Measurements from ENCODE around the gene PRPF8.

GRCh38 chr17:1710807-1711553 lies 26.3 kb upstream of the PRPF8 start:
- TF ChIP-seq CTCF (IDR thresholded peaks at IDR 0.05) (no peak), POLR2AphosphoS5 (IDR thresholded peaks at IDR 0.05; ENCODE audit: insufficient read depth in 1 of 2, low read depth in 1 of 2) (no peak), POLR2A (IDR thresholded peaks at IDR 0.05) (no peak)
